Stimulated activated CD4-positive, alpha-beta T cell treated with anti-CD3 and anti-CD28 coated beads, Interleukin-15, amount 100 ng/mL, for 24 hours (primary cell): Measurements from ENCODE around the gene PRKCB.

Experiments used
- DNase-seq: peaks from one replicate; pipeline ENCODE4 v3.0.0-alpha.2; 2020

The PRKCB gene

DNA sequence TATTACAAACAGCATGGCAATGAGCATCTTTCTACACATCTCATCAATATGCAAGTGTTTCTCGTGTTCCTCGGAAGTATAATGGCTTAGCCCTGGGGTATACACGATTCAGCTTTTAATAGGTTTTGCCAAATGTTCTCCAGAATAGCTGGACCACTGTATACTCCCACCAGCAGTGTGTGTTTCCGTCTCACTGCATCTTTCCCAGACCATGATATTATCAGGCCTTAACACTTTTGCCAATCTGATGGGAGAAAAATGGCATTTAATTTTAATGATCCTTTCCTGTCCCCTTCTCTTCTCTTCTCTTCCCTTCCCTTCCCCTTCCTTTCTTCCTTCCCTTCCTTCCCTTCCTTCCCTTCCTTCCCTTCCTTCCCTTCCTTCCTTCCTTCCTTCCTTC lies 30.8 kb downstream of the PRKCB start:
- DNase-seq, result no peak

DNA sequence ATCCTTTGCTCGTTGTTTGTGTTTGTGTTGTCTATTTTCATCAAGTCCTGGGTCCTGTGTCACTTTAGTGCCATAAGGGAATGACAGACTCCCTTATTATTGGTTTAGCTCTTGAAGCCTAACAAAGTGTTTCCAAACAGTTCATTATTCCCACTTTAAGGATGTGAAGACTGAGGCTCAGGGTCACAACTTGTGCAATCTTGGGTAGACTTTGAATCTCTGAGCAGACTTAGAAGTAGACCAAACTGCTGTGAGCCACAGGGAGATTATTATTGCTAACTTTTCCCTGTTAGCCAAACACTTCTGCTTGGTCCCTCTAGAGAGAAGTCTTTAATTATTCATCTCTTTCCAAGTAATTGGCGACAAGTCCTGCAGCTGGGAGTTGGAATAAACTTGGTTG lies 31.8 kb downstream of the PRKCB start:
- no peak for DNase-seq

DNA sequence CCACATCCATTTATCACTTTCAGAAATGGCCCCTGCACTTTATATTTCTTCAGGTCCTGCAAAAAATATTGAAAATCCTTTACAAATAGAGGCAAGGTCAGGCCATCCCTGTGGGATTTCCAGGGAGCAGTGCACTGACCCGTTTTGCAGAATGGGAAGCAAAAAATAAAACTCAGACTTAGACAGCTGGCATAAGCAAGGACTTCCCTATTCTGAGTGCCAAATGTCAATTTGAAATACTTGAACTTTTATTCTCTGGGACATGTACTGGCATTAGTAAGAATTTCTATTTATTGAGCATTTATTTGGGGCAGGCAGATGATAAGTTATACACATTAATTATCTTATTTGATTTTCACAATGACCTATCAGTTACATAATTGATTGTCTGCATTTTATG lies 32.4 kb downstream of the PRKCB start:
- DNase-seq, result no peak

DNA sequence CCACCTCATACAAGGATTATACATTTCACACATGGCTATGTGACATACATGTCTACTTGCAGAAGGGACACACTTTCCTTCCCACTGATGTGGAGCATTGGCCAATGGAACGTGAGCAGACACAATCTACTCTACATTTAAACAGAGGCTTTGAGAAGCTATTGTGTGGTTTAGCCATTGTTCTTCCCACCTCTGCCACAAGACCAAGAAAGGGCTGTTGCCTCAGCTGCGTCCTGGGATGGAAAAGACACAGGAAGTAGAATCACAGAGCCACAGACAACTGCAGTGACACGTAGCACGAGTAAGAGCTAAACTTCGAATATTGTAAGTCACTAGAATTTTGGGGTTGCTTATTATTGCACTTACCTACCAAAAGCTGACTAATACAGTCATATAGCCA lies 33.3 kb downstream of the PRKCB start:
- DNase-seq, result peak; percentile 32

DNA sequence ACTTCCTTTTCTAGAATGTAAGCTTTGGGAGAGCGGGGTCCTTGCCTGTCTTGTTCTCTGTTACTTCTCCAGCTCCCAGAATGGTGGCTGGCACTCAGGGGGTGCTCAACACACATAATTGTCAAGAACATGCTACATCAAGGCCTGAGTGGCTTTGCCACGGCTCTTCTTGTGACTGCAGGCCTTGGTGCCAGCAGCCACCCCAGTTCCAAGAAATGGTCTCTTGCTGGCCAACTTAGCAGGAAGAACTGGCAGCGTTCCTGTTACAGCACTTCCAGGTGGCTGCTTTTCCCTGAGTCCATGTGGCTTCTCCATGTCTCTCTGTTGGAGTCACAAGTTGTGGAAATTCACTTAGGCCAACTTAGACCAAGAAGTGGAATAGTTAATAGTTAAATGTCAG lies 36.1 kb downstream of the PRKCB start:
- DNase-seq, result no peak

DNA sequence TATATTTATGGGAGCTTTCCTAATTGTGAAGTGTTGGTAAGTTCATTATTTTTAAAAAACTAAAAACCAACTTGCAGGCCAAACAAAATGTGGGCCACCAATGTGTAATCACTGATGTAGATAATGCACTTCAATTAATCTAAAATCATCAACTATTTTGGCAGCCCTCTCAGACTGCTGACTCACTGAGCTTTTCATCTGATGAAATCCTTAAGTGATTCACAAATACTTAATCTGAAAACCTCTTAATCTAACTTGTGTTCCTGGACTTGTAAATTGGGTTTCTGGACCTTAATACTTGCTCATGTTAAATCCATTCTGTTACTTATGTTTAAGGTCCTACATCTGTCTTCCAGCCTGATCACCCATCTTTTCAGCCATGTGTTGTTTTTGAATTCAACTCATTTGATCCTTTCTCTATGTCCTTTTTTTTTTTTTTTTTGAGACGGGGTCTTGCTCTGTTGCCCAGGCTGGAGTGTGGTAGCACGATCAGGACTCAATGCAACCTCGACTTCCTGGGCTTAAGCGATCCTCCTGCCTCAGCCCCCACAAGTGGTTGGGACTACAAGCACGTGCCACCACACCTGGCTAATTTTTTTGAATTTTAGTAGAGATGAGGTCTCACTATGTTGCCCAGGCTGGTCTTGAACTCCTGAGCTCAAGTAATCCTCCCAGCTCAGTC lies 39.0 kb downstream of the PRKCB start:
- DNase-seq, result no peak

DNA sequence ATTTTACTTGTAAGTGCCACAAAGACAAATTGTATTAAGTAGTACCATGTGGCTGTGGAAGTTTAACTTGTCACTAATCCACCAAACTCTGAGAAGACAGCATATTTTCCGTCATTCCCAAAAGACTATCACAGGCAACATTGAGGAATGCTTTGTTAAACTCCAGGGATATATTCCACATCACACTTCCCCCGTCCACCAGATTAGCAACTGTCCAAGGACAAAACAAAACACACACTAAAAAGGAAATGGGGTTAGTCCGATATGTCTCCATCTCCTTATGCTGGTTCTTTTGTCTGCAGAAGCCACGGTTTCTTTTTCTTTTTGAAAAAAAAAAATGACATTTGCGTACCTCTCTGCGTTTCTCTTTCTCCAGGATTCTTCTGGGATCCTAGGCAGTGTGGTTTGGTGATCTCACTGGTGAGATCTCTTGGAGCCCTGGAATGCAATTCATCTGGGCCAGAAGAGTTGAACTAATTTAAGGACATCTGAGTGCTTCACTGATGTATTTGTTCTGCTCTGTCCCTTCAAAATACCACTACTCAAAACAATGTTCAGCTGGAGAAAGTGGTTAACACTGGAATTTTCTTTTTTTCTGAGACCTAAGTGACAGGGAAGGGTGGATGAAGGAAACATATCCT lies 40.6 kb downstream of the PRKCB start:
- DNase-seq, result no peak

DNA sequence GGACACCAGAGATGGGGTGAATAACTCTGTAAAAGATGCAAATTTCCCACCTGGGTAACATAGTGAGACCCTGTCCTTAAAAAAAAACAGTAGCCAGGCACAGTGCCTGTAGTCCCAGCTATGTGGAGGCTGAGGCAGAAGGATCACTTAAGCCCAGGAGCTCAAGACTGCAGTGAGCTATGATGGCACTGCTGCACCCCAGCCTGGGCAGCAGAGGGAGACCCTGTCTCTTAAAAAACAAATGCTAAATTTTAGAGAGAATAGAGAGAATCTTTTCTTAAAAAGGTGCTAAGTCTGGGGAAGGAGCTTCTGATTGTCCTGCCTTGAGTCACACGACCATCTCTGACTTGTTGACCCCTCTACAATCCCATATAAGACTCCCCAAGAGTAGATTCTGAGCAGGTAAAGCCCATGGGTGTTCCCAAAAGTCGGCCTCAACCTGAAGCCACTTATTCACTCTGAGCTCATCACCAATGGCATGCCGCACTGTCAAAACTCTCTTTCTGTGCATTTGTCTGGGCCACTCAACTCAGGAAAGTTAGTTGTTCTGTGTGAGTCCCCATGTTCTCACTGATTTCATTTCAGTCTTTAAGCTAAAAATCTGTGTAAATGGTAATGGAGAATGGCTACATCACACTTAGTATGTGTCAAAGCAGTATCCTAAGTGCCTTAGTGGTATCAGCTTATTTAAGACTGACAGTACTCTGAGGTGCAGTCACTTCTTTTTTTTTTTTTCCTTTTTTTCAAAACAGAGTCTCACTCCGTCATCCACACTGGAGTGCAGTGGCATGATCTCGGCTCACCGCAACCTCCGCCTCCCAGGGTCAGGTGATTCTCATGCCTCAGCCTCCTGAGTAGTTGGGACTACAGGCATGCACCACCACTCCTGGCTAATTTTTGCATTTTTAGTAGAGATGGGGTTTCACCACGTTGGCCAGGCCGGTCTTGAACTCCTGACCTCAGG lies 41.6 kb downstream of the PRKCB start:
- no peak for DNase-seq

DNA sequence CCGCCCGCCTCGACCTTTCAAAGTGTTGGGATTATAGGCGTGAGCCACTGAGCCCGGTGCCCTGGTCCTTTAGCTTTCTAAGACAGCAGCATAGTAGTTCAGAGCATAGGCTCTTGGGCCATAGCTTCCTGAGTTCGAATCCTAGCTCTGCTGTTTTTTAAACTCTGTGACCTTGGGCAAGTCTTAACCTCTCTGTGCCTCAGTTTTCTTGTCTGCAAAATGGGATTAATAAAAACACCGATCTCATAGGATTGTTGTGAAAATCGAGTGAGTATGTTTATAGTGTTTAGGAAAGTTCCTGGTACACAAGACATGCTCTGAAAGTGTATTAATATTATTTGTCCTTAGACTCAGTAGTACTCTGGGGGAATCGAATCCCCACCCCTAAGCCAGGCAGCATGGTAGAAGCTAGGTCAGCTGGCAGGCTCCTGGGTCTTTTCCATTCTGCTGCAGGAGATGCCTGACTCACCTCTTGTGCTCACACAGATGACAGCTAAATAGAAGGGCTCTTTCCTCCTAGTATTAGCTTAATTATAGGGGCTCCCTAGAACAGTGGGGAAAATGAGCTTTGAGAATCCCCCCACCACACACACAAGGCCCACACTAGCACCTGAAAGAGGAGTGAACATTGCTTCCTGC lies 44.1 kb downstream of the PRKCB start:
- DNase-seq, result no peak

DNA sequence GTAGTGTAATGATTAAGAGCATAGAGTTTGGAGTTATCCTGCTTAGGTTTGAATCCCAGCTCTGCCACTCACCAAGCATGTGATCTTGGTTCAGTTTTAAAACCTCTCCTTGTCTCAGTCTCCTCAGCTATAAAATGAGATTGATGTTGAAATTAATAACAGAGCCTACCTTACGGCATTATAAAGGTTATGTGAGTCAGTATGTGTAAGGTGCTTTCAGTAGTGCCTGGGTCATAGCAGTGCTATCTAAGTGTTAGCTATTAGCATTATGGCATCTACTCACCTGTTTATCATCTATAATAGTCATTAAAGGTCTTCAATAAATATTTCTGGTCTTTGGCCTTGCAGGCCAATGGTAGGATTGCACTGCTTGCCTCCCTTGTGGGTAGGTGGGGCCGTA lies 53.4 kb downstream of the PRKCB start:
- no peak for DNase-seq

DNA sequence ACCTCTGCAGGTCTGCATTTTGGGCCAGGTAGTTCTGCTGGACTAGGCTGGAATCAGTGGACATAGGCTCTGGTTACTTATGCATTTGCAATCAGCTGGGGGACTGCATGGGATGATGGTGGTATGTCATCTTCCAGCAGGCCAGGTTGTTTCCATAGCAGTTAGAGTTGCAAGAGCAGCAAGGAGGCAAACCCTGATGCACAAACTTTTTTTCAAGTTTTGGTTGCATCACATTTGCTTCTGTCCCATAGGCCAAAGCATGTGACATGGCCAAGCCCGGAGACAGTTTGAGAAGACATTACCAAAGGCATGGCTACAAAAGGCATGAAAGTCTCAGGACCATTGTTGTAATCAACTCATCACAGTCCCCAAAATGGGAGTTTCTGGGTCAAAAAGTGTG lies 58.2 kb downstream of the PRKCB start:
- DNase-seq, result no peak

DNA sequence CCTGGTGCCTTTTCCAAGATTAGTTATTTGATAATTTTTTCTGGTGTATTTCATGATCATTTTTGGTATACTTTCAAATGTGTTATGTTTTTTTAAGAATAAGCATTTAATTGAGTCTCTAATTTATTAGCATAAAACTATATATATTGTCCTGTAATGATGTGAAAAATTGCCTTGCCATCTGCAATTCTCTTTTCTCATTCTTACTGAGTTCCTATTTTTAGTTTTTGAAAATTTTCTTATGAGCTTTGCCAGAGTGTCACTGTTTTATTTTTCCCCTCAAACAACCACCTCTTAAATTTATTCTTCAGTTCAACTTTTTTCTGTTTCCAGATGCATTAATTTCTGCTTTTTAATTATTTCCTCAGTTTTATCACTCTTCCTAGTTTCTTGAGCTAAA lies 59.3 kb downstream of the PRKCB start:
- DNase-seq, result no peak

DNA sequence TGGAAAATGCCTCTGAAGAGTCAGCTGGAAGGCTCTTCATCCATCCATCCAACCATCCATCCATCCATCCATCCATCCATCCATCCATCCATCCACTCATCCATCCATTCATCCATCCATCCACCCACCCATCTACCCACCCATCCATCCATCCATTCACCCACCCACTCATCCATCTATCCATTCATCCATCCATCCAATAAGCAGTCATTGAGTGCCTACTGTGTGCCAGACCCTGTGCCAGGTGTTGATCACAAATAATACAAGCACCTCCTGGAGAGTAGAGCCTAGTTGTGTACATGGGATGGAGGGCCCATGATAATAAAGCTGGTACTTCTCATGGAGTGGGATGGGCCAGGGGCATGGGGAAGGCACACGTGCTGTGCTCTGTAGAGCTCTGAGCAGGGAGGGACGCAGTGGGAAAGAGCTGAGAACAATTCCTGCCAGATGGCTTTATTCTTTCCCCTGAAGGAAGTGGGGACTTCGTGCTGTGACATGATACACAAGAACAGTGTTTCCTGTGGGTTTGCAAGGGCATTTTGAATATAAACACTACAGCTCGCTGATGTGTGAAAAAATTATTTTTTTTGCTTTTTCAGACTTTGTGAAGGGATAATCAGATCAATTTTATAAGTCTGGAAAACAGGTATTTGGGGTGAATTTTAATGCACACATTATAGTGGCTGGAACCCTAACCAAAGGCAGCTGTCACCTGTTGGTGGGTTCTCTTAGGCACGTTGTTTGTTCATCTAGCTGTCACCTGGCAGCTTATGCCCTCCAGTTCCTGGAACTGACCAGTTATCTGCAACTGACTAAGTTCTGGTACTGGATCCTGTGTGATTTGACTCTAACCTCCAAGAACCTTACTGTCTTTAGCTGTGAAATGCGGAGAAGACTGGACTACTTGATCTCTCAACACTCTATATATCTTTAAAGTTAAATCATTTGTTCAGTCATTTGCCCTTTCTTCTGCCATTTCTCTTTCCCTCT lies 61.3 kb downstream of the PRKCB start:
- DNase-seq, result no peak

DNA sequence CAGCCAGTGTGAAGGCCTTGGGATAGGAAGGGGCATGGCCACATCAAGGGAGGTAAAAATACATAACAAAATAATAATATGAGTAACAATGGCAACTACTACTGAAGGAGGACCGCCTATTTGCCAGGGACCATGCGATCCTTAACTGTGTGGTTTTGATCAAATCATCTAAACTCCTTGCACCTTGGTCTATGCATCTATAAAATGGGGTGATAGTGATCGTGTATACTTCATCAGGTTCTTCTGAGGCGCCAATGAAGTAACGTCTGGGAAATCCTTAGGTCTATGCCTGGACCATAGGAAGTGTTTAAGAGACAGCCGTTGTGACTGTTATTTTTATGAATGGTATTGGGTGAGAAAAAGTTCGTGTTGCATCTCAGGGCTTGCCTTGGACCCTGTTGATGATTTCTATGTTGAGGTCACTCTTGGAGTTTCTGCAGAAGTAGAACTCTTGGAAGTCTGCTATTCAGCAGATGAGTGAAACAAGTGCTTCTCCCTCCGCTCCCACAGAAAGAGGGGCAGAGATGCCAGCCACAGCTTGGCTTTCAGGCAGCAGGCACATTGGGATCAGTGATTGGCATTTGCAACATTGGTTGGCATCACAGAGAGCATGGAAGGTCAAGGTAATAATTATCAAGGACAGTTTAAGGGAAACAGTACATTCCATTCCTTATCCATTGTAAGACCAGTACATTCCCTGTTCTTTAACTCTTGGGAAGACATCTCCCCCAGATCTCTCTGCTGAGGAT lies 63.1 kb downstream of the PRKCB start:
- DNase-seq, result no peak

DNA sequence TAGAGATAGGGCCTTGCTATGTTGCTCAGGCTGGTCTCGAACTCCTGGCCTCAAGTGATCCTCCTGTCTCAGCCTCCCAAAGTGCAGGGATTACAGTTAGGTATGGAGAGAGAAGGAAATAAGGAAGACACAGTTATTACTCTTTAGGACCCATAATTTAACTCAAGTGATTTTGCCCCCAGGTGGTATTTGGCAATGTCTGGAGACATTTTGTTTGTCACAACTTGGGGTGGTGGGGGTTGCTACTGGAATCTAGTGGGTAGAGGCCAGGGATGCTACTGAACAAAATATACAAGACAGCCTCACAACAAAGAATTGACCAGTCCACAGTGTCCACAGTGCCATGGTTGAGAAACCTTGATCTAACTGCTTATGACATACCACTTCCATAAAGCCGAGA lies 64.1 kb downstream of the PRKCB start:
- no peak for DNase-seq

DNA sequence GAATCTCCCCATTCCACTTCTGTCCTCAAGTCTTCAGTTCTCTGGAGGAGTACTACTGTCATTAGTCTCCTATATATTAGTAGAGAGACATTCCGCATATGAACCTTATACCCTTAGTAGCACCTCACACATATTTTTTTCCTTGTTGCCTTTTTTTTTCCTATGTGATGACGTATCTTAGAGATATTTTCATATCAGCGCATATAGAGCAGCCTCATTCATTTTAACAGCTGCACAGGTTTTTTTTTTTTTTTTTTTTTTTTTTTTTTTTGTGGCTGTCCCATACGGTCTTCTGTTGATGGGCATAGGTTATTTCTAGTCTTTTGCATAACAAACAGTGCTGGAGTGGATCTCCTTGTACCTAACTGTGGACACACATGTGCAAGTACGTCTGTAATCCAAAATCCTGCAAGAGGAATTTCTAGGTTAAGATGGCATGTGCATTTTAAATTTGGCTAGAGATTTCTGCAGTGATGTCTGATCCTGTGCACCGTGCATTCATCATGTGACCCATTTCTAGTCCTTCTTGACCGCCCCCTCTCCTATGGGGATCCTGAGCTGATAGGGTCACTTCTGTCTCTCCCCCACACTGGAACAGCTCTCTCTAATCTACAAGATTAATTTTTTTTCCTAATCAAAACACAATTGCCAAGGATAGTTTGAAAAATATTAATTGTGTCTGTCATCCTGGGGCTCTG lies 64.8 kb downstream of the PRKCB start:
- no peak for DNase-seq

DNA sequence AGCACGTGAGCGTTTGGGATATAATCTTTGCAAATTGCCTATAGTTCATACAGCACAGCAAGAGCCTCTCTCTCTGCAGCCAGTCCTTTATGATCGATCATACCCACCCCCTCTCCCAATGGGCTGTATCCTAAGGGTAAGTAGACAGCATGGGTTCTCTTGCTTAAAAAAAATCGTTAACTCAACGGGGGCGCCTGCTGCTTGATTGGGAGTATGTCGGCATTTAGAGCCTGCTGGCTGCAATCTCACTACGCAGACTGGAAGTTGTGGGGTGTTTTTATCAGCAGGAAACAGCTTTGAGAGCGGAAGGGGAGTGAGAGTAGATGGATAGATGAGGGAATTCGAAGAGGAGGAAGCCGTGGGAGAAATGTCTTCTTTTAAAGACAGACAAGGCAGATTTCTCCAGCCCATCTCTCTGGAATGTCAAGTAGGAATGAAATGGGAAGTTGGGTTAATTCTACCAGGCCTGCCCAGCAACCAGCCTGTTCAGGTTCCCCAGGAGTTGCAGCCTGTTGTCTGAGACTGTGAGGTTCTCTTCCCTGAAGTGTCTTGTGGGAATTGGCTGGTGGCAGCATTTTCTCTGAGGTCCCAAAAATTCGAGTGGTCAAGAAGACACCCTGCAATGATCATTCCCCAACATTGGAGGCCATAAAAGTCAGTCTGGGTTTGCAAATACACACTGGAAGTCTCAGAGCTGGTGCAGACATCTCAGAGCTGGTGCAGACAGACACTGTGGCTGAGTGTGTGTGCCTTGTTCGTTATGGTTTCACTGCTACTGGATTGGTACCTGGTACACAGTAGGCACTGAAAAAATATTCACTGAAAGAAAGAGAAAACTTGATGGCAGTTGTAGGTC lies 65.6 kb downstream of the PRKCB start:
- no peak for DNase-seq

DNA sequence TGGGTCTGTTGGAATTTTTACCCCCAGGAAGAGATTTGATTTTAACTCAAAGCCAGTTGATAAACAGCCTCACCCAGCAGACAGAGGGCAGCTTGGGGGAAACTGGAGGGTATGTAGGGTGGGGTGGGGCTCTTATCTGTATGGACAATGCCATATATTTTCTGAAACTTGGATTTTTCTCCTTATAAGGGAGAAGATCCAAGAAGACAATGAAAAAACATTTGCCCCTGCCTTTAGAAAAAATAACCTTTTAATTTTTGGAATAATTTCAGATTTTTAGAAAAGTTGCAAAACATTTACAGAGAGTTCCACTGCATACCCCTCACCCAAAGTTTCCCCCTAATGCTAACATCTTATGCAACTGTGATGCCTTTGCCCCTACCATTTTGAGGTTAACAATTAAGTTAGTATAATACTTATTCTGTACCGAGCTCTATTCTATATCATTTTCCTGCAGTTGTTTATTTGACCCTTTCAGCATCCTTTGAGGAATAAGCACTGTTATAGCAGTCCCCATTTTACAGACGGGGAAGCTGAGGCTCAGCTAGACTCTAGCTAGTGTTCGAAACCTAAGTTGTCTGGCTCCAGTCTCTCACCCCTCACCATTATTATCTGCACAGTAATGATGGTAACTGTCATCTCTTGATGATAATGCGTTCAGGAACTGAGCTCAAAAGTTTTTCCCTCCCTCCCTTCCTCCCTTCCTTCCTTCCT lies 66.4 kb downstream of the PRKCB start:
- DNase-seq, result no peak
